ENCODE measurements around the gene RNF43.
A peak's percentile ranks its signal among the peaks of the same experiment; 100 is the strongest.
"Not testable (repeated sequence)": the region's sequence is repeated elsewhere in the genome, so short reads cannot be mapped to it uniquely, and the experiment has no call there.

RNF43 gene

GRCh38 chr17:58409432-58409831 lies 7.9 kb downstream of the RNF43 start:
- H3K27me3 ChIP-seq (ENCODE audit: control insufficient read depth, insufficient read depth, low read length): no peaks in the 10 kb centered on the region; the same call in 1 of the 2 replicates
- H3K9me3 ChIP-seq (ENCODE audit: control insufficient read depth, insufficient read depth, low read depth, low read length): no peaks in the 10 kb centered on the region
- H3K4me3 ChIP-seq (ENCODE audit: low read depth, low read length): no peak overlapping the region
- no peak overlapping the region for H3K27ac ChIP-seq (ENCODE audit: low read depth, low read length)
- peaks cover 13% of the 10 kb centered on the region; the same call in 1 of the 2 replicates for H3K4me1 ChIP-seq (ENCODE audit: control insufficient read depth, insufficient read depth, low read length)
- no peaks in the 10 kb centered on the region for H3K36me3 ChIP-seq (ENCODE audit: control insufficient read depth, insufficient read depth, low read length)
- no peak overlapping the region for H3K9ac ChIP-seq (ENCODE audit: low read length)

- Histone ChIP-seq H3K4me3 (ENCODE audit: low read depth, low read length) (peak overlapping the region; percentile 31), H3K4me1 (ENCODE audit: control insufficient read depth, insufficient read depth, low read length) (peaks cover 58% of the 10 kb centered on the region), H3K27ac (ENCODE audit: low read depth, low read length) (peak overlapping the region; percentile 86; the same call in 1 of the 2 replicates), H3K9me3 (ENCODE audit: control insufficient read depth, insufficient read depth, low read depth, low read length) (no peaks in the 10 kb centered on the region), H3K9ac (ENCODE audit: low read length) (peak overlapping the region; percentile 75), H3K27me3 (ENCODE audit: control insufficient read depth, insufficient read depth, low read length) (peaks cover 38% of the 10 kb centered on the region; the same call in 1 of the 2 replicates), H3K36me3 (ENCODE audit: control insufficient read depth, insufficient read depth, low read length) (no peaks in the 10 kb centered on the region)
Measured at GRCh38 chr17:58403311-58403710, 14.0 kb downstream of the RNF43 start.

DNA sequence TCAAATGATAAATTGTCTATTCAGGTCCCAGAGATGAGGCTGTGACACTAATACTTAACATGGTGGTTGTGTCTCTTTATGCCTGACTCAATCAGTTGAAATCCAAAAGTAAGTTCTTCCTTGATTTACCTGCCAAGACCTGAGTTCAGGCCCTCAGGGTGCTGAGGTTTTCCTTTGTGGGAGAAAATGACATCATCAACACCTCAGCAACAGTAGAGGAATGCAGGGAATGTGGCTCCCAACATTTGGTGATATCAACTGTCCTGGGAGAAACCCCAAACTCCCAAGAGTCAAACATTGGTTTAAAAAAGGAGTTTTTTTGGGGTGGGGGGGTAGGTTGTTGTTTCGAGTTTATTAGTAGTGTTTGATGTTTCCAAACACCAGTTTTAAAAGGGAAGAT lies 14.7 kb downstream of the RNF43 start:
- peaks cover 65% of the 10 kb centered on the region for H3K4me1 ChIP-seq (ENCODE audit: control insufficient read depth, insufficient read depth, low read length)
- H3K9ac ChIP-seq (ENCODE audit: low read length): peak overlapping the region; percentile 75
- H3K4me3 ChIP-seq (ENCODE audit: low read depth, low read length): peak overlapping the region; percentile 31; the same call in 1 of the 2 replicates
- H3K36me3 ChIP-seq (ENCODE audit: control insufficient read depth, insufficient read depth, low read length): no peaks in the 10 kb centered on the region
- H3K9me3 ChIP-seq (ENCODE audit: control insufficient read depth, insufficient read depth, low read depth, low read length): no peaks in the 10 kb centered on the region
- peaks cover 43% of the 10 kb centered on the region; the same call in 1 of the 2 replicates for H3K27me3 ChIP-seq (ENCODE audit: control insufficient read depth, insufficient read depth, low read length)
- peak overlapping the region; percentile 86; the same call in 1 of the 2 replicates for H3K27ac ChIP-seq (ENCODE audit: low read depth, low read length)

GRCh38 chr17:58402047-58402446 lies 15.3 kb downstream of the RNF43 start:
- peak overlapping the region; percentile 86; the same call in 1 of the 2 replicates for H3K27ac ChIP-seq (ENCODE audit: low read depth, low read length)
- H3K4me1 ChIP-seq (ENCODE audit: control insufficient read depth, insufficient read depth, low read length): peaks cover 66% of the 10 kb centered on the region
- H3K9me3 ChIP-seq (ENCODE audit: control insufficient read depth, insufficient read depth, low read depth, low read length): no peaks in the 10 kb centered on the region
- peaks cover 44% of the 10 kb centered on the region; the same call in 1 of the 2 replicates for H3K27me3 ChIP-seq (ENCODE audit: control insufficient read depth, insufficient read depth, low read length)
- H3K4me3 ChIP-seq (ENCODE audit: low read depth, low read length): no peak overlapping the region; the same call in 1 of the 2 replicates
- H3K36me3 ChIP-seq (ENCODE audit: control insufficient read depth, insufficient read depth, low read length): no peaks in the 10 kb centered on the region
- peak overlapping the region; percentile 75 for H3K9ac ChIP-seq (ENCODE audit: low read length)

DNA sequence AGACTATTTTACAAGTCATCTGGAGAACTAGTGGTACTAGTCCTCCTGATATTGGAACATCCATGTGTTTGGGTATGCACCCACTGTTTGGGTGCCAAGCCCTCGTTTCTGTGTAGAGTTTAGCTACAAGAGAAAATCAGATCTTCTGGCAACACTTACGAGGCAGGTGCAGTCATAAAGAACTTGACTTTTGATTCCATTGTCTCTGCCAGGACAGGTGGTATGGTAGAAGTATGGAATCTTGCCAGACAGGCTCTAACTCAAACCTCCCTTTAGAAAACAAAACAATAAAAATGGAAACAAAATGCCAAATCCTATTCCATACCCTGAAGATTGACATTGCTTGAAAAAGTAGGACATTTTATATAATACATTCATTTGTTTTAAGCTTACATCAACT lies 16.0 kb downstream of the RNF43 start:
- Histone ChIP-seq H3K9me3 (ENCODE audit: control insufficient read depth, insufficient read depth, low read depth, low read length) (no peaks in the 10 kb centered on the region), H3K27ac (ENCODE audit: low read depth, low read length) (no peak overlapping the region), H3K27me3 (ENCODE audit: control insufficient read depth, insufficient read depth, low read length) (peaks cover 44% of the 10 kb centered on the region; the same call in 1 of the 2 replicates), H3K4me1 (ENCODE audit: control insufficient read depth, insufficient read depth, low read length) (peaks cover 68% of the 10 kb centered on the region), H3K36me3 (ENCODE audit: control insufficient read depth, insufficient read depth, low read length) (no peaks in the 10 kb centered on the region), H3K4me3 (ENCODE audit: low read depth, low read length) (no peak overlapping the region), H3K9ac (ENCODE audit: low read length) (no peak overlapping the region)

GRCh38 chr17:58400826-58401225 lies 16.5 kb downstream of the RNF43 start:
- Histone ChIP-seq H3K36me3 (ENCODE audit: control insufficient read depth, insufficient read depth, low read length) (no peaks in the 10 kb centered on the region), H3K9me3 (ENCODE audit: control insufficient read depth, insufficient read depth, low read depth, low read length) (no peaks in the 10 kb centered on the region), H3K4me3 (ENCODE audit: low read depth, low read length) (no peak overlapping the region), H3K27me3 (ENCODE audit: control insufficient read depth, insufficient read depth, low read length) (peaks cover 44% of the 10 kb centered on the region; the same call in 1 of the 2 replicates), H3K4me1 (ENCODE audit: control insufficient read depth, insufficient read depth, low read length) (peaks cover 70% of the 10 kb centered on the region), H3K27ac (ENCODE audit: low read depth, low read length) (no peak overlapping the region), H3K9ac (ENCODE audit: low read length) (no peak overlapping the region)

GRCh38 chr17:58399974-58400373 lies 17.4 kb downstream of the RNF43 start:
- Histone ChIP-seq H3K4me3 (ENCODE audit: low read depth, low read length) (no peak overlapping the region), H3K4me1 (ENCODE audit: control insufficient read depth, insufficient read depth, low read length) (peaks cover 67% of the 10 kb centered on the region), H3K36me3 (ENCODE audit: control insufficient read depth, insufficient read depth, low read length) (no peaks in the 10 kb centered on the region), H3K27ac (ENCODE audit: low read depth, low read length) (no peak overlapping the region), H3K9ac (ENCODE audit: low read length) (no peak overlapping the region), H3K9me3 (ENCODE audit: control insufficient read depth, insufficient read depth, low read depth, low read length) (no peaks in the 10 kb centered on the region), H3K27me3 (ENCODE audit: control insufficient read depth, insufficient read depth, low read length) (peaks cover 44% of the 10 kb centered on the region; the same call in 1 of the 2 replicates)

DNA sequence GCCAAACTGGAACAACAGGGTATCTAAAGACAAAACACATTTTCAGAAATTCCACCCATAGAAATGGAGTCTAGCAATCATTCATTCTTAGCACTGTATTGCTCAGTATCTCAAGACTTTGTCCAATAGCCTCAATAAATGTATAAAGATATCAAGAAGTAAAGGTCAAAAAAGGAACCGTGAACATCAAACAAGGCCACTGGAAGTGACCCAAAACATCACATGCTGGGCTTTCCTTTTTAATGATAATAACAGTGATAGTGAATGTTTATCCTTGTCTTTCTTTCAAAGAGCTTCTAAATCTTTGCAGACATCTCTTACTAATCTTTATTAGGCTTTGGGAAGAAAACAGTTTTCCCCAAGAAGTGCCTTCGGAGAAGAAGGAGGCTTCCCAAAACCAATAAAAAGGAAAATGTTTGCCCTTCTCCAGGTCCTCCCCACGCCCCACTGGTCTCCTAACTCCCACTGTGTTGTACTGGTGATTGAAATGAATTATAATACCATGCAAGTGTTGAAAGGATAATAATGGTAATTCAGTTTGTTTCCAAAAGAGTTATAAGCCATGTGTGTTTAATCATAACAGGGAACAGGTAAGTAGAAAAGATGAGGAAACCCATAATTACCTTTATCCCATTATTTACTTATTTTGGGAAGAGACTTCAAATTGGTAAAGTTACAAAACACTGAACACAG lies 18.6 kb downstream of the RNF43 start:
- peaks cover 61% of the 10 kb centered on the region for H3K4me1 ChIP-seq (ENCODE audit: control insufficient read depth, insufficient read depth, low read length)
- H3K27ac ChIP-seq (ENCODE audit: low read depth, low read length): peak overlapping the region; percentile 12; the same call in 1 of the 2 replicates
- H3K4me3 ChIP-seq (ENCODE audit: low read depth, low read length): peak overlapping the region; percentile 34; the same call in 1 of the 2 replicates
- H3K36me3 ChIP-seq (ENCODE audit: control insufficient read depth, insufficient read depth, low read length): no peaks in the 10 kb centered on the region
- H3K9ac ChIP-seq (ENCODE audit: low read length): peak overlapping the region; percentile 42
- peaks cover 40% of the 10 kb centered on the region; the same call in 1 of the 2 replicates for H3K27me3 ChIP-seq (ENCODE audit: control insufficient read depth, insufficient read depth, low read length)
- H3K9me3 ChIP-seq (ENCODE audit: control insufficient read depth, insufficient read depth, low read depth, low read length): no peaks in the 10 kb centered on the region

DNA sequence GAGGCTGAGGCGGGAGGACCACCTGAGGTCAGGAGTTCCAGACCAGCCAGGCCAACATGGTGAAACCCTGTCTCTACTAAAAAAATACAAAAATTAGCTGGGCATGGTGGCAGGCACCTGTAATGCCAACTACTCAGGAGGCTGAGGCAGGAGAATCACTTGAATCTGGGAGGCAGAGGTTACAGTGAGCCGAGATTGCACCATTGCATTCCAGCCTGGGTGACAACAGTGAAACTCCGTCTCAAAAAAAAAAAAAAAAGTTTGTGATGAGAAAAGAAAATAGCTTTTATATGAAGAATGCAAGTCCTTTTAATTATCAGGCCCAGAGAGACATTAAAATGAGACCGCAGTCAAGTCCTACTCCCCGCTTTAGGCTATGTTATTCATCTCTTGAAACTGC lies 19.9 kb downstream of the RNF43 start:
- H3K9ac ChIP-seq (ENCODE audit: low read length); H3K4me3 ChIP-seq (ENCODE audit: low read depth, low read length); H3K9me3 ChIP-seq (ENCODE audit: control insufficient read depth, insufficient read depth, low read depth, low read length); H3K27ac ChIP-seq (ENCODE audit: low read depth, low read length); H3K36me3 ChIP-seq (ENCODE audit: control insufficient read depth, insufficient read depth, low read length): not testable (repeated sequence)
- H3K27me3 ChIP-seq (ENCODE audit: control insufficient read depth, insufficient read depth, low read length): peaks cover 40% of the 10 kb centered on the region; the same call in 1 of the 2 replicates
- peaks cover 48% of the 10 kb centered on the region for H3K4me1 ChIP-seq (ENCODE audit: control insufficient read depth, insufficient read depth, low read length)

DNA sequence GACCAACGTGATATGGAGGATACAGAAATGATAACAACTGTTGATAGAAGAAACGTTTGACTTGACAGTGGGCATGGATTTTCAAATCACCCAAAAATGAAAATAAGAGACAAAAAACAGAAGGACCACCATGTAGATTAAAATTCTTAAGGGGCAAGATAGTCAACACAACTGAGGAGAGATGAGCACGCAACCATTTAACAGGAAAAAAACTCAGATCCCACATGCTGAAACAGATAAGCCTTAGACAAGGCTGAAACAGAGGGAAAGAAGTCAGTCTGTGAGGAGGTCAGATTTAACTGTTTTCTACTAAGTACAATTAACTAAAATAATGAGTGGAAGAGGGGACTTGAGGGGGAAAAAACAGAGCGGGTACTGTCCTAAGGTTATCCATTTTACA lies 21.2 kb downstream of the RNF43 start:
- Histone ChIP-seq H3K27me3 (ENCODE audit: control insufficient read depth, insufficient read depth, low read length) (peaks cover 28% of the 10 kb centered on the region; the same call in 1 of the 2 replicates), H3K36me3 (ENCODE audit: control insufficient read depth, insufficient read depth, low read length) (no peaks in the 10 kb centered on the region), H3K4me1 (ENCODE audit: control insufficient read depth, insufficient read depth, low read length) (peaks cover 42% of the 10 kb centered on the region), H3K4me3 (ENCODE audit: low read depth, low read length) (no peak overlapping the region), H3K9ac (ENCODE audit: low read length) (no peak overlapping the region), H3K9me3 (ENCODE audit: control insufficient read depth, insufficient read depth, low read depth, low read length) (no peaks in the 10 kb centered on the region), H3K27ac (ENCODE audit: low read depth, low read length) (no peak overlapping the region)

GRCh38 chr17:58394534-58395223 lies 22.7 kb downstream of the RNF43 start:
- Histone ChIP-seq H3K27ac (ENCODE audit: low read depth, low read length) (no peak overlapping the region), H3K4me1 (ENCODE audit: control insufficient read depth, insufficient read depth, low read length) (peaks cover 41% of the 10 kb centered on the region), H3K36me3 (ENCODE audit: control insufficient read depth, insufficient read depth, low read length) (no peaks in the 10 kb centered on the region), H3K4me3 (ENCODE audit: low read depth, low read length) (no peak overlapping the region), H3K9ac (ENCODE audit: low read length) (no peak overlapping the region), H3K27me3 (ENCODE audit: control insufficient read depth, insufficient read depth, low read length) (peaks cover 13% of the 10 kb centered on the region; the same call in 1 of the 2 replicates), H3K9me3 (ENCODE audit: control insufficient read depth, insufficient read depth, low read depth, low read length) (no peaks in the 10 kb centered on the region)

All from HUES6 (cell line).